Stimulated activated CD4-positive, alpha-beta T cell treated with anti-CD3 and anti-CD28 coated beads, Interleukin-1b, Interleukin-23, amount 100 ng/mL, for 24 hours (primary cell): ENCODE measurements around the gene CACNA1A.
"Not testable (repeated sequence)": the region's sequence is repeated elsewhere in the genome, so short reads cannot be mapped to it uniquely, and the experiment has no call there.

Experiments
- DNase-seq, 4 experiments: peaks; one replicate each; pipeline ENCODE4 v3.0.0-alpha.2; 2020; ENCODE audit warnings: low read depth in 4 of 4, low spot score in 1 of 4

CACNA1A gene

DNA sequence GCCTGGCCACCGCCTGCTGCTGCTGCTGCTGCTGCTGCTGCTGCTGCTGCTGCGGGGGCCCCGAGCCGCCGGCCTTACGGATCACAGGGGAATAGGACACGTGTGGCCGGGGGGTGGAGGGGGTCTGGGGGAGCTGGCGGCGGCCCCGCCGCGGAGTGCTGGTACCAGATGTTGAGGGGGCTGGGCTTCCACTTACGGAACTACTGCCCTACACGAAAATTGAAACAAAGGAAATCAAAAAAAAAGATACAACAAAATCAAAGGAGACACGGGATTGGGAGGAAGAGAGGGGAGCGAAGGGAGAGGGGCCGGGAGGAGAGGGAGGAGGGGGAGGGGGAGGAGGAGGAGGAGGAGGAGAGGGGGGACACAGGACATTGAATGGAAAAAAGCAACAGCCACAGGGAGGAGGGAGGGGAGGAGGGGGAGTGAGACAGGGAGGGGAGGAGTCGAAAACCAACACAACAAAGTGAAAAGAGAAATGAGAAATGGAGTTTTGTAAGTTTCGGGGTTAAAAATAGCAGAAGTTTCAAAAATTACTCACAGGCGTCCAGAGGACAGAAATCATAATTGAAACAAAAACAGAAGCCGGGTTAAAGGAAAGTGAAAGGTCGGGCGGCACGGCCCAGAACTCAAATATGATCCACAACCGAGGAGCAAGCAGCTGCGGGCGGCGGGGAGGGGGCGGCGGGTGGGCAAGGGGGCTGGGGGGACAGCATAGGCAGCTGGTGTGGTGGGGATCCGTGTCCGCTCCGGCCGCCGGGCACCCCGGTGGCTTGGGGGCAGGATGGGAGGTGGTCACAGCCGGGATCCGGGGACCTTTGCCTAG lies 298.2 kb downstream of the CACNA1A start:
- peak; percentile 36 to 70 (median 50) for DNase-seq

DNA sequence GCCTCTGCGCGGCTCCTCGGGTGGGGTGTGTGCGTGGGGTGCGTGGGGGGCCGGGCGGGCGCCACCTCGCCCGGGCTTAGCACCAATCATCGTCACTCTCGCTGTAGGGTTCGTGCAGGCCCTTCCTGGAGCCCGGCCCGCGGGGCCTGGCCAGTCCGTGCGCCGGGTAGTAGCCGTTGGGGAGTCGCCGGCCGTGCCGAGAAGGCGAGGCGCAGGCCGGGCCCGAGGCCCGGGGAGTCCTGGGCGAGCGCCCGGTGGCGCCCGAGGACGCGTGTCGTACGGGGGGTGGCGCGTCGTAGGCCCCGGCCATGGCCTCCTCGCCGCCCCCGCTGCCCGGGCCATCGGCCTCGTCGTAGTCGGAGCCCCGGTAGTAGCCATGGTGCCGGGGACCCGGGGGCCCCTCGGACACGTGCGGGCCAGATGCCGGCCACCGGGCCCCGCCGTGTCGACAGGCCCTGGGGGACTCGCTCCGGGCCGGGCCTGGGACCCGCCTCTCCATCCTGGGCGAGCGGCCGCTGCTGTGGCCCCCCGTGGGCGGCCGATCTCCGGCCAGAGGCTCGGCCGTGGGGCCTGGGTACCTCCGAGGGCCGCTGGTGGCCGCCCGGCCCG lies 298.9 kb downstream of the CACNA1A start:
- DNase-seq, result no peak

- no peak for DNase-seq
These were observed 299.7 kb downstream of the CACNA1A start for GRCh38 chr19:13206587-13206986.

- not testable (repeated sequence) for DNase-seq
These were observed 304.2 kb downstream of the CACNA1A start for GRCh38 chr19:13202112-13202511.

DNA sequence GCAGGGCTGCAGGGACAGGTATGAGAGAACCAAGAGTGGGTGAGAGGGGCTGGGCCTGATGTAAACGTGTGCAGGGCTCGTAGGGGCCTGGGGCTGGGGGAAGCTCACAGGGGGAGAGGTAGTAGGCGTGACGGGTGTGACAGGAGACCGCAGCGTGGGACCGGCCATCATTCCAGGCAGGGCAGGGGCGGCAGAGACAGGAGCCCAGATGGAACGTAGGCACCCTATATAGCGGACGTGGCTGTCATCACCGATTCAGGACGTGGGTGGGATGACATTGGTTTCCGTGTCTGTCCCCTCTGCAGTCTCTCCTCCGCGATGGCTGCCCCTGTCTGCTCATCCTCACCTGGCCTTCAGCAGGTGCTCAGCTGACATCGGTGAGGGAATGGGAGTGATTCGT lies 307.6 kb downstream of the CACNA1A start:
- no peak for DNase-seq

GRCh38 chr19:13195678-13196077 lies 310.6 kb downstream of the CACNA1A start:
- peak in 1 of 4 experiments; percentile 42 for DNase-seq

DNA sequence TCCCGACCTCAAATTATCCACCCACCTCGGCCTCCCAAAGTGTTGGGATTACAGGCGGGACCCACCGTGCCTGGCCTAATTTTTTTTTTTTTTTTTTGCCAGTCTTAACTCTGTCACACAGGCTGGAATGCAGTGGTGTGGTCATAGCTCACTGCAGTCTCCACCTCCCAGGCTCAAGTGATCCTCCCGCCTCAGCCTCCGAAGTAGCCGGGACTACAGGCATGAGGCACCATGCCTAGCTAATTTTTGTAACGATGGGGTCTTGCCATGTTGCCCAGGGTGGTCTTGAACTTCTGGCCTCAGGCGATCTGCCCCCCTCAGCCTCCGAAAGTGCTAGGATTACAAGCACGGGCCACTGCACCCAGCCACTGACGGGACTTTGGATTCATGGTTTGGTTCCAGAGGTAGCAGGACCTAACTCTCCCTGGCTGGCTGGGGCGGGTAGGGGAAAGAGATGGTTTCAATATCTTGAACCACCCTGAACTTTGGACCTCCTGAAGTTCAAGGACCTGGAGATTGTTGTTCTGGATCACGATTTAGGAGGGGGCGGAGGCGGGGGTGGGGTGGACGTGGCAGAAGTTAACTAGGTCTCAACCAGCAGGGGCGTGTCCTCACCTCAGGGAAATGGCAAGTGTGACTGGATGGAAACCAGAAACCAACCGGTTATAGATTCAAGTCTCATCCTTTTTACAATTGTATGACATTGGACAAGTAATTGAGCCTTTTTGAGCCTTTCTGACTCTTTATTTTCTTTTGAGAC lies 315.3 kb downstream of the CACNA1A start:
- DNase-seq, result peak in 1 of 4 experiments; percentile 32

DNA sequence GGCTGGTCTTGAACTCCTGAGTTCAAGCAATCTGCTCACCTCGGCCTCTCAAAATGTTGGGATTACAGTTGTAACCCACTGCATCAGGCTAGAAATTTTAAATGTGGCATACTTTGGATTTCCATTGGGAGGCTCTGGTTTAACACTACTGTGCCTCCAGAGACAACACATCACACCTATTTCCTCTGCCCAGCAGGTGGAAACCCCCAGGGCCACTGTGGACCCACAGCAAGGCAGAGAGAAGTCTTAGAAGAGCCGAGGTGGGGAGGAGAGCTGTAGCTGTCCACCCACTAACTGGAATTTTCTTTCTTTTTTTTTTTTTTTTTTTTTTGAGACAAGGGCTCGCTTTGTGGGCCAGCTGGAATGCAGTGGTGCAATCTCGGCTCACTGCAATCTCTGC lies 316.7 kb downstream of the CACNA1A start:
- no peak for DNase-seq

GRCh38 chr19:13187419-13187818 lies 318.9 kb downstream of the CACNA1A start:
- no peak for DNase-seq

GRCh38 chr19:13186688-13187087 lies 319.6 kb downstream of the CACNA1A start:
- not testable (repeated sequence) for DNase-seq

DNA sequence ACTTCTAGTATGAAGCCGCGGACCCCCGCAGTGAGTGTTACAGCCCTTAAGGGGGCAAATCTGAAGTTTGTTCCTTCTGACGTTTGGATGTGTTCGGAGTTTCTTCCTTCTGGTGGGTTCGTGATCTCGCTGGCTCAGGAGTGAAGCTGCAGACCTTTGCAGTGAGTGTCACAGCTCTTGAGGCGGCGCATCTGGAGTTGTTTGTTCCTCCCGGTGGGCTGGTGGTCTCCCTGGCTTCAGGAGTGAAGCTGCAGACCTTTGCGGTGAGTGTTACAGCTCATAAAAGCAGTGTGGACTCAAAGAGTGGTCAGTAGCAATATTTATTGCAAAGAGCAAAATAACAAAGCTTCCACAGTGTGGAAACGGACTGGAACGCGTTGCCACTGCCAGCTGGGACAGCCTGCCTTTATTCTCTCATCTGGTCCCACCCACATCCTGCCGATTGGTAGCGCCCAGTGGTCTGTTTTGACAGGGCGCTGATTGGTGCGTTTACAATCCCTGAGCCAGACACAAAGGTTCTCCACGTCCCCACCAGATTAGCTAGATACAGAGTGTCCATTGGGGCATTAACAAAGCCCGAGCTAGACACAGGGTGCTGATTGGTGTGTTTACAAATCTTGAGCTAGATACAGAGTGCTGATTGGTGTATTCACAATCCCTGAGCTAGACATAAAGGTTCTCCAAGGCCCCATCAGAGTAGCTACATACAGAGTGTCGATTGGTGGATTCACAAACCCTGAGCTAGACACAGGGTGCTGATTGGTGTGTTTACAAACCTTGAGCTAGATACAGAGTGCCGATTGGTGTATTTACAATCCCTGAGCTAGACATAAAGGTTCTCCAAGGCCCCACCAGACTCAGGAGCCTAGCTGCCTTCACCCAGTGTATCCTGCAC lies 320.3 kb downstream of the CACNA1A start:
- DNase-seq, result not testable (repeated sequence)

GRCh38 chr19:13184926-13185325 lies 321.4 kb downstream of the CACNA1A start:
- DNase-seq, result not testable (repeated sequence)

- no peak for DNase-seq
These were observed 324.4 kb downstream of the CACNA1A start for GRCh38 chr19:13181747-13182388.

DNA sequence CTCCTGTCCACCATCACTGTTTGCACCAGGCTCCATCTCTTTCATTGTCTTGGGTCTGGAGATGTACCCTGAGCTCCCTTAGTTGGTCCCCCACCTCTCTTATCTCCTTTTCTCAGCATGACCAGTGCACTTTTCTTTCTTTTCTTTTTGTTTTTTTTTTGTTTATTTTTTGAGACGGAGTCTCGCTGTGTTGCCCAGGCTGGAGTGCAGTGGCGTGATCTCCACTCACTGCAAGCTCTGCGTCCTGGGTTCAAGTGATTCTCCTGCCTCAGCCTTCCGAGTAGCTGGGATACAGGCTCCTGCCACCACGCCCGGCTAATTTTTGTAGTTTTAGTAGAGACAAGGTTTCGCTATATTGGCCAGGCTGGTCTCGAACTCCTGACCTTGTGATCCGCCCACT lies 328.0 kb downstream of the CACNA1A start:
- DNase-seq, result not testable (repeated sequence)

DNA sequence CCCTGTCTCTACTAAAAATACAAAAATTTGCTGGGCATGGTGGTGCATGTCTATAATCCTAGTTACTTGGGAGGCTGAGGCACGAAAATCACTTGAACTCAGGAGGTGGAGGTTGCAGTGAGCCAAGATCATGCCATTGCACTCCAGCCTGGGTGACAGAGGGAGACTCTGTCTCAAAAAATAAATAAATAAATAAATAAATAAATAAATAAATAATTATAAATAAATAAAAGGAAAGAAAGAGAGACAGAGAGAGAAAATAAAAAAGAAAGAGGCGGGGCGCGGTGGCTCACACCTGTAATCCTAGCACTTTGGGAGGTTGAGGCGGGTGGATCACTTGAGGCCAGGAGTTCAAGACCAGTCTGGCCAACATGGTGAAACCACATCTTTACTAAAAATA lies 328.7 kb downstream of the CACNA1A start:
- DNase-seq, result not testable (repeated sequence)

DNA sequence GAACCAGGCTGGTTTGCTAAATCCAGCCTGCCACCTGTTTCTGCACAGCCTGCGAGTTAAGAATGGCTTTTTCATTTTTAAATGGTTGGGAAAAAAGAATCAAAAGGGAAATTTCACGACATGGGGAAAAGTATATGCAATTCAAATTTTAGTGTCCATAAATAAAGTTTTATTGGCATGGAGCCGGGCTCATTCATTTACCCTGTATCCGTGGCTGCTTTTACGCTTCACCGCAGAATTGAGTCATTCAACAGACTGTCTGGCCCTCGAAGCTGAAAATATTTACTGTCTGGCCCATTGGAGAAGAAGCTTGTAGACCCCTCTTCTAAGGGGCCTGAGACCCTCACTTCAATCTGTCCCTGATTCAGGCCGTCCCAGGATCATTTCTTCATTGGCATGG lies 329.9 kb downstream of the CACNA1A start:
- DNase-seq, result no peak

DNA sequence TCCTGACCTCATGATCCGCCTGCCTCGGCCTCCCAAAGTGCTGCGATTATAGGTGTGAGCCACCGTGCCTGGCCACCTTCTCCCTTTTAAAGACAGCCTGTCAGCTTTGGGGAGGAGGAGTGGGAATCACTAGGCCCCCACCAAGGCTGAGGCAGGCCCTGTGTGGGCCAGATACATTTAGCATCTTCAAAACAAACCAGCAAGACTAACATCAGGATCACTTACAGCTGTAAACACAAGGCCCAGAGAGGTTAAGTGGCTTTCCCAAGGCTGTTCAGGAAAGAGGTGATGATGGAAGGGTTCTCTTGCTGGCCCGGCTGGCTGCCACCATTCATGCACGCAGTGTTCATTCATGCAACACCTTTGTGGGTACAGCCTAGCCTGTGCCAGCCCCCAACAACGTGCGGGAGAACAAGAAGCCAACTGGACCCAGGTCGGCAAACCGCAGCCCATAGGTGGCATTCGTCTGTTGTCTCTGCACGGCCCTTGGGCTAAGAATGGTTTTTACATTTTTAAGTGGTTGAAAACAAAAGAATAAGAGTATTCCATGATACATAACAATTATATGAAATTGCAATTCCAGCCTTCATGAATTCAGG lies 333.0 kb downstream of the CACNA1A start:
- no peak for DNase-seq

DNA sequence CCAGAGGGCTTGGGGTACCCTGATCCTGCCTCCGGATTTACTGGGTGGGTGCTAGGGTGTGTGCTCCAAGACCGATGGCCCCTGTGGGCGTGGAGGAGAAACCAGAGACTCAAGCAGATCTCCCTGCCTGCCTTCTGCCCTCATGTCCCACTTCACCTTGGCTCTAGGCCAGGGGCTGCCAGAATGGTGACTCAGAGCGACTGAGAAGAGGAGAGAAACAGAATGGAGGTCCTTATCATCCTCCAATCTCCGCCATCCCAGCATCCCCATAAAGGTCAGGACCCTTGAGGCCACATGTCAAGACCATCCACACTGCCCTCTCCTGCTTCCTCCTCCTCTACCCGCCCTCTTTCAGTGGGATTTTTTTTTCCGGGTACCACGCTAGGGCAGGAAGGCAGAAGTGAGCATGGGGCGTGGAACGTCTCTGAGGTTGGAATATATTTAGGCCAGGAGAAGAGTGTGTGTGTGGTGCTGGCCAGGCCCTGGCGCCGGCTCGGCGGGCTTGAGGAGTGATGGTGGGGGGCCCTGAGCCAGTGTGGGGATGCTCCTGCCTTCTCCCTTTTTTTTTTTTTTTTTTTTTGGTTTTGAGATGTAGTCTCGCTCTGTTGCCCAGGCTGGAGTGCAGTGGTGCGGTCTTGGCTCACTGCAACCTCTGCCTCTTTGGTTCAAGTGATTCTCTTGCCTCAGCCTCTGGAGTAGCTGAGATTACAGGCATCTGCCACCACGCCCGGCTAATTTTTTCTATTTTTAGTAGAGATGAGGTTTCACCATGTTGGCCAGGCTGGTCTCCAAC lies 333.7 kb downstream of the CACNA1A start:
- peak in 2 of 4 experiments; percentile 70 to 75 for DNase-seq

DNA sequence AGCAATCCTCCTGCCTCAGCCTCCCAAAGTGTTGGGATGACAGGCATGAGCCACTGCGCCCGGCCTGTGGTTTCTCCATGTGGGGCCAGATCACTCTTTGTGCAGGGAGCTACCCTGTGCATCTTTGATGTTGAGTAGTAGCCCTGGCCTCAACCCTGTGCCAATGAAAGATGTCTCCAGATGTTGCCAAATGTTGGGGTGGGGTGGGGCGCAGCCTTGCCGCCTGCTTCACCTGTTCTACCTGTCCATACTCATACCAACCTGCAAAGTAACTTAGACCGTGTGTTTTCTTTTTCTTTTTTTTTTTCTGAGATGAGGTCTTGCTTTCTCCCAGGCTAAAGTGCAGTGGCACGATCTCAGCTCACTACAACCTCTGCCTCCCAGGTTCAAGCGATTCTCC lies 335.1 kb downstream of the CACNA1A start:
- no peak for DNase-seq
